OCI-LY3 (cell line): ENCODE data around the gene LIX1.

ENCODE experiments used
- H2AFZ ChIP-seq: fragments of 200-600, 300-600 bp; shearing (Covaris generic); 2 replicates; pipeline ENCODE4 v1.6.0; 2014; ENCODE audit warnings: antibody characterized with exemption, low read depth, low read length
- H3K27ac ChIP-seq: fragments of 200-600, 300-600 bp; sonication (generic); 2 replicates; pipeline ENCODE4 v1.5.1; 2014; ENCODE audit warnings: mild to moderate bottlenecking, low read length, moderate library complexity, mixed read lengths
- H3K27me3 ChIP-seq: fragments of 200-600, 300-600 bp; sonication (generic); 2 replicates; pipeline ENCODE4 v1.6.1; 2014; ENCODE audit warnings: low read depth, low read length, mixed read lengths
- H3K36me3 ChIP-seq: fragments of 200-600, 300-600 bp; sonication (generic); replicated peaks from 2 replicates; pipeline ENCODE3; 2014; ENCODE audit warnings: low read depth, low read length, mixed read lengths
- H3K4me1 ChIP-seq: fragments of 300-600, 200-600 bp; sonication (generic); 2 replicates; pipeline ENCODE4 v1.6.1; 2014; ENCODE audit warnings: low read length, mixed read lengths
- H3K4me2 ChIP-seq: fragments of 200-600, 300-600 bp; sonication (generic); 2 replicates; pipeline ENCODE4 v1.6.1; 2014; ENCODE audit warnings: low read length, mixed read lengths
- H3K4me3 ChIP-seq: fragments of 300-600, 200-600 bp; sonication (generic); 2 replicates; pipeline ENCODE4 v1.5.1; 2014; ENCODE audit warnings: antibody characterized with exemption, mild to moderate bottlenecking, low read length, moderate library complexity
- H3K79me2 ChIP-seq: fragments of 300-600, 200-600 bp; shearing (Covaris generic); 2 replicates; pipeline ENCODE4 v1.6.1; 2014; ENCODE audit warnings: mild to moderate bottlenecking, low read length, mixed read lengths
- H3K9ac ChIP-seq: fragments of 300-600, 200-600 bp; shearing (Covaris generic); 2 replicates; pipeline ENCODE4 v1.6.0; 2014; ENCODE audit warnings: mild to moderate bottlenecking, low read length, moderate library complexity
- H3K9me3 ChIP-seq: fragments of 200-600, 300-600 bp; shearing (Covaris generic); 2 replicates; pipeline ENCODE4 v1.6.1; 2014; ENCODE audit warnings: low read length, mixed read lengths; ENCODE audit not compliant: insufficient read depth
- H4K20me1 ChIP-seq: fragments of 200-600, 300-600 bp; sonication (generic); 2 replicates; pipeline ENCODE4 v1.6.1; 2016; ENCODE audit warnings: low read length, mixed read lengths; ENCODE audit not compliant: insufficient read depth
- CTCF ChIP-seq: fragments of 200-600, 300-600 bp; sonication (generic); IDR thresholded peaks from 2 replicates; pipeline ENCODE4 v1.5.1; 2014; ENCODE audit warnings: antibody characterized with exemption, low read length, low read depth
- EZH2phosphoT487 ChIP-seq: fragments of 200-600 bp; shearing (Covaris generic); IDR thresholded peaks from 2 replicates; pipeline ENCODE4 v1.6.1; 2018; ENCODE audit warnings: antibody characterized with exemption, mixed run types, low read depth

LIX1 gene

GRCh38 chr5:97136475-97136874 is 5.9 kb downstream of the LIX1 start:
- no peak for TF ChIP-seq CTCF
- TF ChIP-seq EZH2phosphoT487: no peak
- H3K9me3 ChIP-seq: no peaks in the 10 kb centered on the region
- H4K20me1 ChIP-seq: no peaks in the 10 kb centered on the region
- H3K36me3 ChIP-seq: no peaks in the 10 kb centered on the region
- H3K27ac ChIP-seq: no peak overlapping the region
- 0 out of 2 replicates have a peak, but pooled peaks cover 5% of the 10 kb centered on the region for H3K27me3 ChIP-seq
- no peak overlapping the region for H3K4me3 ChIP-seq
- H2AFZ ChIP-seq: no peak overlapping the region
- no peak overlapping the region for H3K4me2 ChIP-seq
- H3K9ac ChIP-seq: no peak overlapping the region
- H3K4me1 ChIP-seq: peaks cover 4% of the 10 kb centered on the region; the same call in 1 of the 2 replicates
- H3K79me2 ChIP-seq: no peaks in the 10 kb centered on the region

GRCh38 chr5:97135868-97136267 is 6.5 kb downstream of the LIX1 start:
- H3K9me3 ChIP-seq: no peaks in the 10 kb centered on the region
- no peak overlapping the region for H3K4me2 ChIP-seq
- H3K27me3 ChIP-seq: no peaks in the 10 kb centered on the region
- H4K20me1 ChIP-seq: no peaks in the 10 kb centered on the region
- H2AFZ ChIP-seq: no peak overlapping the region
- TF ChIP-seq EZH2phosphoT487 (no peak), CTCF (no peak)
- no peak overlapping the region for H3K4me3 ChIP-seq
- peaks cover 4% of the 10 kb centered on the region; the same call in 1 of the 2 replicates for H3K4me1 ChIP-seq
- no peak overlapping the region for H3K9ac ChIP-seq
- no peak overlapping the region for H3K27ac ChIP-seq
- no peaks in the 10 kb centered on the region for H3K36me3 ChIP-seq
- H3K79me2 ChIP-seq: no peaks in the 10 kb centered on the region

DNA sequence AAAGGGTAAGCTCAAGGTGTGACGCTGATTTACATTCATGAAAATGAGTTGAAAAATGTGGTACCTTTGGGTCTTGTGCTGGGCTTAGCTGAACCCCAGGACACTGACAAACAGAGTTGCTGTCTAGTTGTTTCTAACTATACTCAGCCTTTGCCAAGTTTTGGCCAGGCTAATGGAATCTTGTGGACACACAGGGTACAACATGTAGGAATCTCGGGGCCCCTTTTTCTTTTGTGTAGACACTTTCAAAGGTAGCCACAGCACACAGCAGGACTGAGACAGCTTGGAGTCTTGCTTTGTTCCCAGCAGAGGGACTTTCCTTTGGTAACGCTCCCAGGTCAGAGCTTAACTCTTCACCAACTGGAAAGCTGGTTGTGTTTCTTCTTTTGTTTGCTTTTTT is 7.8 kb downstream of the LIX1 start:
- Histone ChIP-seq H3K27me3 (no peaks in the 10 kb centered on the region), H3K9ac (no peak overlapping the region), H3K79me2 (no peaks in the 10 kb centered on the region), H3K4me2 (no peak overlapping the region), H3K4me3 (no peak overlapping the region), H3K9me3 (no peaks in the 10 kb centered on the region), H4K20me1 (no peaks in the 10 kb centered on the region), H3K4me1 (no peaks in the 10 kb centered on the region), H3K36me3 (no peaks in the 10 kb centered on the region), H2AFZ (no peak overlapping the region), H3K27ac (no peak overlapping the region)
- TF ChIP-seq EZH2phosphoT487 (no peak), CTCF (no peak)

DNA sequence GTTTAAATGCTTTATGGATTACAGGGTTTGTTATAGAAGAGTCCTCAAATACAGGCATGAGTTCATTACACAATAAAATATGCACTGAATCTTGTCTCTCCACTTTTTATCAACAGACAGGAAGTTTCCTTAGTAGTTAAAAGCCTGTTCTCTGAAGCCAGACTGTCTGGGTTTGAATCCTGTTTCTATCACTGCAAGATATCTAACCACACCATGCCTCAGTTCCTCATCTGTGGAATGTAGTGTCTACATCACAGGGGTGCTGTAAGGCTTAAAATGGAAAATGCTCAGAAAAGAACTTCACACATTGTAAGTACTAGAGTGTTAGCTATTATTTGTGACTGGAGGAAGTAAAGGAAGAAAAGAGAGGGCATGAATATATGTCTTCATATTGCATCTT is 9.3 kb downstream of the LIX1 start:
- Histone ChIP-seq H3K4me1 (no peaks in the 10 kb centered on the region), H3K36me3 (no peaks in the 10 kb centered on the region), H3K79me2 (no peaks in the 10 kb centered on the region), H3K27ac (no peak overlapping the region), H2AFZ (no peak overlapping the region), H3K9me3 (no peaks in the 10 kb centered on the region), H3K9ac (no peak overlapping the region), H3K4me2 (no peak overlapping the region), H3K4me3 (no peak overlapping the region), H4K20me1 (no peaks in the 10 kb centered on the region), H3K27me3 (no peaks in the 10 kb centered on the region)
- TF ChIP-seq EZH2phosphoT487: no peak

GRCh38 chr5:97131921-97132320 is 10.5 kb downstream of the LIX1 start:
- Histone ChIP-seq H3K4me2 (no peak overlapping the region), H3K9me3 (no peaks in the 10 kb centered on the region), H4K20me1 (no peaks in the 10 kb centered on the region)

More at GRCh38 chr5:97131921-97132320, 10.5 kb downstream of the LIX1 start:
- no peaks in the 10 kb centered on the region for H3K79me2 ChIP-seq
- H3K36me3 ChIP-seq: no peaks in the 10 kb centered on the region
- no peak overlapping the region for H3K27ac ChIP-seq
- H2AFZ ChIP-seq: no peak overlapping the region
- no peak overlapping the region for H3K4me3 ChIP-seq
- H3K9ac ChIP-seq: no peak overlapping the region
- H3K4me1 ChIP-seq: no peaks in the 10 kb centered on the region
- no peaks in the 10 kb centered on the region for H3K27me3 ChIP-seq
- TF ChIP-seq EZH2phosphoT487 (no peak), CTCF (no peak)
